ENCODE data around the gene LRRTM4.

The LRRTM4 gene

GRCh38 chr2:76980067-76980787 is 541.9 kb downstream of the LRRTM4 start:
- no peak for DNase-seq

GRCh38 chr2:76977846-76978727 is 544.1 kb downstream of the LRRTM4 start:
- DNase-seq: no peak

GRCh38 chr2:76975752-76976151 is 546.4 kb downstream of the LRRTM4 start:
- DNase-seq: no peak

GRCh38 chr2:76973610-76974009 is 548.6 kb downstream of the LRRTM4 start:
- DNase-seq: no peak

- no peak for DNase-seq
Observed at GRCh38 chr2:76965772-76966171, 556.4 kb downstream of the LRRTM4 start.

GRCh38 chr2:76958749-76959148 is 563.4 kb downstream of the LRRTM4 start:
- DNase-seq: no peak

GRCh38 chr2:76953733-76954347 is 568.3 kb downstream of the LRRTM4 start:
- peak; percentile 14 to 30 for DNase-seq

- DNase-seq: no peak
Observed at GRCh38 chr2:76946631-76947145, 575.5 kb downstream of the LRRTM4 start.

- no peak for DNase-seq
Observed at GRCh38 chr2:76940559-76940958, 581.6 kb downstream of the LRRTM4 start.

- no peak for DNase-seq
Observed at GRCh38 chr2:76938153-76938552, 584.0 kb downstream of the LRRTM4 start.

- no peak for DNase-seq
Observed at GRCh38 chr2:76932550-76932949, 589.6 kb downstream of the LRRTM4 start.

GRCh38 chr2:76930056-76930744 is 592.0 kb downstream of the LRRTM4 start:
- DNase-seq: no peak

GRCh38 chr2:76928026-76928425 is 594.1 kb downstream of the LRRTM4 start:
- no peak for DNase-seq

GRCh38 chr2:76921006-76921405 is 601.2 kb downstream of the LRRTM4 start:
- no peak for DNase-seq

- no peak for DNase-seq
Observed at GRCh38 chr2:76895469-76895868, 626.7 kb downstream of the LRRTM4 start.

GRCh38 chr2:76870581-76870980 is 651.6 kb downstream of the LRRTM4 start:
- DNase-seq: no peak

- no peak for DNase-seq
Observed at GRCh38 chr2:76870011-76870410, 652.2 kb downstream of the LRRTM4 start.

- no peak for DNase-seq
Observed at GRCh38 chr2:76867854-76868253, 654.3 kb downstream of the LRRTM4 start.

- DNase-seq: no peak
Observed at GRCh38 chr2:76866464-76866863, 655.7 kb downstream of the LRRTM4 start.

- no peak for DNase-seq
Observed at GRCh38 chr2:76862901-76863300, 659.3 kb downstream of the LRRTM4 start.

- DNase-seq: no peak
Observed at GRCh38 chr2:76861708-76862107, 660.5 kb downstream of the LRRTM4 start.

- no peak for DNase-seq
Observed at GRCh38 chr2:76851000-76851399, 671.2 kb downstream of the LRRTM4 start.

GRCh38 chr2:76849086-76849485 is 673.1 kb downstream of the LRRTM4 start:
- no peak for DNase-seq

Data from inflammatory macrophage (primary cell).